Mammary epithelial cell (primary cell): ENCODE results near the gene TSHR.

ENCODE experiments used
- EZH2 ChIP-seq: IDR thresholded peaks from 2 replicates; pipeline ENCODE4 v1.6.1; 2012; ENCODE audit warnings: low read length, inconsistent platforms, borderline replicate concordance
- TF ChIP-seq, protein P1 (sequence below), 2 donors: IDR thresholded peaks in 1 of 2; conservative IDR thresholded peaks in 1 of 2; 2 replicates each; pipeline ENCODE4 v1.5.1; 2011 to 2012; ENCODE audit warnings: inconsistent platforms in 2 of 2, low read length in 2 of 2, mild to moderate bottlenecking in 2 of 2, control low read depth in 1 of 2, low read depth in 1 of 2; ENCODE audit not compliant: insufficient read depth in 1 of 2; ENCODE audit errors: extremely low read depth in 1 of 2

- TF ChIP-seq, protein P1, sequence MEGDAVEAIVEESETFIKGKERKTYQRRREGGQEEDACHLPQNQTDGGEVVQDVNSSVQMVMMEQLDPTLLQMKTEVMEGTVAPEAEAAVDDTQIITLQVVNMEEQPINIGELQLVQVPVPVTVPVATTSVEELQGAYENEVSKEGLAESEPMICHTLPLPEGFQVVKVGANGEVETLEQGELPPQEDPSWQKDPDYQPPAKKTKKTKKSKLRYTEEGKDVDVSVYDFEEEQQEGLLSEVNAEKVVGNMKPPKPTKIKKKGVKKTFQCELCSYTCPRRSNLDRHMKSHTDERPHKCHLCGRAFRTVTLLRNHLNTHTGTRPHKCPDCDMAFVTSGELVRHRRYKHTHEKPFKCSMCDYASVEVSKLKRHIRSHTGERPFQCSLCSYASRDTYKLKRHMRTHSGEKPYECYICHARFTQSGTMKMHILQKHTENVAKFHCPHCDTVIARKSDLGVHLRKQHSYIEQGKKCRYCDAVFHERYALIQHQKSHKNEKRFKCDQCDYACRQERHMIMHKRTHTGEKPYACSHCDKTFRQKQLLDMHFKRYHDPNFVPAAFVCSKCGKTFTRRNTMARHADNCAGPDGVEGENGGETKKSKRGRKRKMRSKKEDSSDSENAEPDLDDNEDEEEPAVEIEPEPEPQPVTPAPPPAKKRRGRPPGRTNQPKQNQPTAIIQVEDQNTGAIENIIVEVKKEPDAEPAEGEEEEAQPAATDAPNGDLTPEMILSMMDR (conservative IDR thresholded peaks at IDR 0.05 in 1 of 2, IDR thresholded peaks at IDR 0.05 in 1 of 2; ENCODE audit: extremely low read depth in 1 of 2, insufficient read depth in 1 of 2, low read depth in 1 of 2, low read length in 2 of 2): no peak
- TF ChIP-seq EZH2: no peak
Measured at GRCh38 chr14:81062380-81062779, 107.0 kb downstream of the TSHR start.
